Measurements from ENCODE around the gene SVOPL.

The SVOPL gene

DNA sequence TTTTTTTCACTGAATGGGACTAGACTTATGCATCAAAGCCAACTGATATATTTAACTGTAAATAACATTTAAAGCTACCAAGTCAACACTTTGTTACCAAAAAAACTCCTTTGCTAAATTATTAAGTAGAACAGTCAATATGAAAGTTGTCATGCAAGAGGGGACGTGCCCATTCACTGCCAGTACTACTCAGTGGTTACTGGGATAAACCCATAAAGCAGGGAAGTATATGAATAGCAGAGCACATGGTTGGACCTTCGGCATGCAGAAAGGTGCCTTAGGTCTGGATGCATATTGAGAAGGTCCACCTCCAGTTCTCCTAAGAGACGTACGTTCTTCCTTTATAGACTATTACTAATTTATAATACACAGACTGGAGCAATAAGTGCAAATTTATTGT, 120.1 kb downstream of the SVOPL start:
- TF ChIP-seq, protein P1, sequence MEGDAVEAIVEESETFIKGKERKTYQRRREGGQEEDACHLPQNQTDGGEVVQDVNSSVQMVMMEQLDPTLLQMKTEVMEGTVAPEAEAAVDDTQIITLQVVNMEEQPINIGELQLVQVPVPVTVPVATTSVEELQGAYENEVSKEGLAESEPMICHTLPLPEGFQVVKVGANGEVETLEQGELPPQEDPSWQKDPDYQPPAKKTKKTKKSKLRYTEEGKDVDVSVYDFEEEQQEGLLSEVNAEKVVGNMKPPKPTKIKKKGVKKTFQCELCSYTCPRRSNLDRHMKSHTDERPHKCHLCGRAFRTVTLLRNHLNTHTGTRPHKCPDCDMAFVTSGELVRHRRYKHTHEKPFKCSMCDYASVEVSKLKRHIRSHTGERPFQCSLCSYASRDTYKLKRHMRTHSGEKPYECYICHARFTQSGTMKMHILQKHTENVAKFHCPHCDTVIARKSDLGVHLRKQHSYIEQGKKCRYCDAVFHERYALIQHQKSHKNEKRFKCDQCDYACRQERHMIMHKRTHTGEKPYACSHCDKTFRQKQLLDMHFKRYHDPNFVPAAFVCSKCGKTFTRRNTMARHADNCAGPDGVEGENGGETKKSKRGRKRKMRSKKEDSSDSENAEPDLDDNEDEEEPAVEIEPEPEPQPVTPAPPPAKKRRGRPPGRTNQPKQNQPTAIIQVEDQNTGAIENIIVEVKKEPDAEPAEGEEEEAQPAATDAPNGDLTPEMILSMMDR (IDR thresholded peaks at IDR 0.05; ENCODE audit: low read depth, low read length), result no peak
- no peak for DNase-seq
- Histone ChIP-seq H3K9me3 (ENCODE audit: severe bottlenecking) (no peaks in the 10 kb centered on the region), H3K27me3 (ENCODE audit: insufficient read depth, low read depth, severe bottlenecking) (no peaks in the 10 kb centered on the region), H3K4me3 (ENCODE audit: low read depth, low read length) (no peak overlapping the region), H3K36me3 (peaks cover 77% of the 10 kb centered on the region), H3K27ac (no peak overlapping the region)

GRCh38 chr7:138579671-138580070, 121.5 kb downstream of the SVOPL start:
- TF ChIP-seq, protein P1 (IDR thresholded peaks at IDR 0.05; ENCODE audit: low read depth, low read length), result no peak
- peaks cover 68% of the 10 kb centered on the region for H3K36me3 ChIP-seq
- no peak overlapping the region for H3K4me3 ChIP-seq (ENCODE audit: low read depth, low read length)
- no peaks in the 10 kb centered on the region for H3K27me3 ChIP-seq (ENCODE audit: insufficient read depth, low read depth, severe bottlenecking)
- no peak for DNase-seq
- H3K9me3 ChIP-seq (ENCODE audit: severe bottlenecking), result no peaks in the 10 kb centered on the region
- H3K27ac ChIP-seq, result no peak overlapping the region

GRCh38 chr7:138579136-138579535, 122.0 kb downstream of the SVOPL start:
- no peaks in the 10 kb centered on the region for H3K9me3 ChIP-seq (ENCODE audit: severe bottlenecking)
- no peak for DNase-seq
- TF ChIP-seq, protein P1 (IDR thresholded peaks at IDR 0.05; ENCODE audit: low read depth, low read length), result no peak
- H3K4me3 ChIP-seq (ENCODE audit: low read depth, low read length), result no peak overlapping the region
- peaks cover 65% of the 10 kb centered on the region for H3K36me3 ChIP-seq
- H3K27ac ChIP-seq, result no peak overlapping the region
- no peaks in the 10 kb centered on the region for H3K27me3 ChIP-seq (ENCODE audit: insufficient read depth, low read depth, severe bottlenecking)

DNA sequence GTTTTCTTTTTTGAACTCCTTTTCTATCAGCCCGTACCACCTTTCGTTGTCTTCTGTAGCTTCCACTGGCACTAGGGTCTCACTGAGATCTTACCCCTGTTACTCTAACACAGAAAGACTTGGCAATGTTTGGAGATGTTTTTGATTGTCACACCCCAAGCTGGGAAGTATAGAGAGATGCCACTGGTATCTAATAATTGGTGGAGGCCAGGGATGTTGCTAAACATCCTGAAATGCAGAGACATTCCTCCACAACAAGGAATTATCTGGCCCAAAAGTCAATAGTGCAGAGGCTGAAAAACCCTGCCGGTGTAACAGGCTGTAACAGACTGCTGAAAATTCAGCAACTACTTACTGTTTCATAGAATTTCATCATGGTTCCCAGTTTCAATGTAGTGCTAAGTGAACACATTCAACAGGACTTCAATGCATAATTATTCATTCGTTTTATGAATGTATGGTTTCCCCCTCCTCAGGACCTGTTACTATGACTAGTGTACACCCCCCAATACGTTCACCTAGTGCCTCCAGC, 125.2 kb downstream of the SVOPL start:
- Histone ChIP-seq H3K4me3 (ENCODE audit: low read depth, low read length) (no peak overlapping the region), H3K36me3 (peaks cover 69% of the 10 kb centered on the region), H3K27me3 (ENCODE audit: insufficient read depth, low read depth, severe bottlenecking) (no peaks in the 10 kb centered on the region), H3K27ac (no peak overlapping the region), H3K9me3 (ENCODE audit: severe bottlenecking) (no peaks in the 10 kb centered on the region)
- DNase-seq, result no peak
- TF ChIP-seq, protein P1 (IDR thresholded peaks at IDR 0.05; ENCODE audit: low read depth, low read length), result no peak

DNA sequence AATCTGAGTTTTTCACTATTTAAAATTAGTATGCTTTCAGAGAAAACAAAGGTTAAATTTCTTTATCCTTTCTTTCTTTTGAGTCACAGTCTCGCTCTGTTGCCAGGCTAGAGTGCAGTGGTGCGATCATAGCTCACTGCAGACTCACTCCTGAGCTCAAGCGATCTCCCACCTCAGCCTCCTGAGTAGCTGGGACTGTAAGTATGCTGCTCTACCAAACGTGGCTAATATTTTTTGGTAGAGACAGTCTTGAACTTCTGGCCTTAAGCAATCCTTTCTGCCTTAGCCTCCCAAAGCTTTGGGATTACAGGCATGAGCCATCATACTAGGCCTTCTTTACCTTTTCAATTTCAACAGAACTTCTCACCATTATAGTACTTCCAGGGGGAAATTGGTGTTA, 127.4 kb downstream of the SVOPL start:
- H3K4me3 ChIP-seq (ENCODE audit: low read depth, low read length), result no peak overlapping the region
- H3K27me3 ChIP-seq (ENCODE audit: insufficient read depth, low read depth, severe bottlenecking), result no peaks in the 10 kb centered on the region
- DNase-seq, result no peak
- peaks cover 67% of the 10 kb centered on the region for H3K36me3 ChIP-seq
- TF ChIP-seq, protein P1 (IDR thresholded peaks at IDR 0.05; ENCODE audit: low read depth, low read length), result no peak
- no peaks in the 10 kb centered on the region for H3K9me3 ChIP-seq (ENCODE audit: severe bottlenecking)
- H3K27ac ChIP-seq, result no peak overlapping the region

DNA sequence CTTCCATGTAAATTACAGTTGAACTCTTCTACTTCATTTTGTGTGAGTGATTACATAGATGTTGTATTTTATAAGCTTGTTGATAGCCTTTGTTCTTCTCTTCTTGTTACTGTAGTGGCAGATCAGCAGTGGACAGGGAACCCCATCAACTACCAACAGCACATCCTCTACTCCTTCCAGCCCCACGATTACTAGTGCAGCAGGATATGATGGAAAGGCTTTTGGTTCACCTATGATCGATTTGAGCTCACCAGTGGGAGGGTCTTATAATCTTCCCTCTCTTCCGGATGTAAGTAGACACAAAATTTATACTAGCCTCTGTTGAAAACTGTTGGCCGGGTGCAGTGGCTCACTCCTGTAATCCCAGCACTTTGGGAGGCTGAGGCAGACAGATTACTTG, 130.4 kb downstream of the SVOPL start:
- no peaks in the 10 kb centered on the region for H3K27me3 ChIP-seq (ENCODE audit: insufficient read depth, low read depth, severe bottlenecking)
- H3K36me3 ChIP-seq, result peaks cover 70% of the 10 kb centered on the region
- H3K9me3 ChIP-seq (ENCODE audit: severe bottlenecking), result no peaks in the 10 kb centered on the region
- no peak overlapping the region for H3K27ac ChIP-seq
- no peak overlapping the region for H3K4me3 ChIP-seq (ENCODE audit: low read depth, low read length)
- TF ChIP-seq, protein P1 (IDR thresholded peaks at IDR 0.05; ENCODE audit: low read depth, low read length), result no peak
- no peak for DNase-seq
